Pancreas (tissue), 10 donors: Measurements from ENCODE around the gene ING1. TPM values are rescaled to one million over a fixed set of nuclear protein-coding genes. Genes with fewer than 3 reads are reported as not detected.

Experiments
- ATAC-seq, 4 donors: fragments of 200-7000 bp; cut with Tn5 transposase; one replicate each; pipeline versions ENCODE4 v1.8.0 to v1.9.1; 2020; ENCODE audit warnings: mild to moderate bottlenecking in 4 of 4, moderate library complexity in 4 of 4
- DNase-seq, 6 donors: peaks; one replicate each; pipeline ENCODE4 v3.0.0-alpha.2; 2020
- FAIRE-seq: peaks from 2 replicates; lab custom pipeline; 2012; peaks lifted over from hg19 to GRCh38; lab: Jason Lieb, UNC
- H3K27ac ChIP-seq, 4 donors: fragments of 200-600 bp; sonication (generic); 1 replicate in 3 of 4; 2 replicates in 1 of 4; pipeline versions ENCODE4 v1.5.0 to v1.8.0; 2020
- H3K27me3 ChIP-seq, 4 donors: fragments of 200-600 bp; one replicate each; pipeline ENCODE4 v1.8.0; 2021
- H3K36me3 ChIP-seq, 3 donors: fragments of 200-600 bp; sonication (generic) in 1 of 3; one replicate each; pipeline versions ENCODE4 v1.5.0 to v1.8.0; 2020 to 2021
- H3K4me1 ChIP-seq, 3 donors: fragments of 200-600 bp; one replicate each; pipeline ENCODE4 v1.8.0; 2021
- H3K4me3 ChIP-seq, 4 donors: fragments of 200-600 bp; sonication (generic) in 2 of 4; one replicate each; pipeline versions ENCODE4 v1.5.0 to v1.8.0; 2020 to 2021
- H3K9me3 ChIP-seq, 4 donors: fragments of 200-600 bp; one replicate each; pipeline ENCODE4 v1.8.0; 2021
- CTCF ChIP-seq, 4 donors: fragments of 200-600 bp; sonication (generic) in 3 of 4; IDR thresholded peaks; one replicate each; pipeline versions ENCODE4 v1.5.0 to v1.8.0; 2021; ENCODE audit warnings: antibody characterized with exemption in 4 of 4
- WGBS, 2 donors: extraction: QIAGEN DNeasy Blood & Tissue Kit; methylation state at CpG; one replicate each; pipeline ENCODE4 v1.1.7; 2013; 5-methylcytosine and 5-hydroxymethylcytosine counted together
- intact Hi-C, 3 donors: fragments of 100-400 bp; cut with DNase I; formaldehyde crosslinking; loops; one replicate each; pipeline versions ENCODE4 v1.11.1 to v1.14.2; 2022
- polyA plus RNA-seq, 2 donors: library from polyadenylated mRNA; stranded (reverse); fragments of 200-250 nt; gene quantifications; one replicate each; pipeline ENCODE4 v1.2.3, GENCODE V29; 2013
- total RNA-seq, 6 donors: library from RNA; stranded (reverse); fragmentation: NEBNext Ultra II Directional in 4 of 6; extraction: Animal tissue kit (Norgen Biotek cat#: 25700) in 4 of 6; gene quantifications; one replicate each; pipeline versions ENCODE4 v1.2.1 to v1.2.4, GENCODE V29; 2021 to 2023
- donor health status: healthy with polysubstance abuse.
- donor health status: DM: no; HTN: no; CAD: no; lungs with moderate emphysema.
- donor health status: DM: no; HTN: no; CAD: no.
- donor health status: control.
- donor health status: control.
- donor health status: Bipolar disorder and iron deficiency.
- donor health status: DM: yes; HTN: yes; CAD: no.
- donor health status: DM: no; HTN: no; CAD: no.
- donor health status: DM: no; HTN: no; CAD: no.
- donor health status: DM: yes; HTN: yes; CAD: no.

Gene ING1
- total and polyA plus RNA-seq, 8 donors = 4.0 to 7.7 (median 5.3) TPM

- WGBS, 2 donors = 69 to 72% methylated on average over 3 of the region's 3 CpGs
- no peaks in the 10 kb centered on the region for H3K9me3 ChIP-seq
- FAIRE-seq (no peak), DNase-seq (no peak), ATAC-seq (no peak)
- H3K27ac ChIP-seq = no peak overlapping the region
- no peaks in the 10 kb centered on the region for H3K27me3 ChIP-seq
- no peak for TF ChIP-seq CTCF (IDR thresholded peaks at IDR 0.05)
- no peaks in the 10 kb centered on the region for H3K36me3 ChIP-seq
- intact Hi-C loops = no loop called here
- no peaks in the 10 kb centered on the region for H3K4me1 ChIP-seq
- no peak overlapping the region for H3K4me3 ChIP-seq
Observed at GRCh38 chr13:110756219-110756631, 42.7 kb downstream of the ING1 start.

DNA sequence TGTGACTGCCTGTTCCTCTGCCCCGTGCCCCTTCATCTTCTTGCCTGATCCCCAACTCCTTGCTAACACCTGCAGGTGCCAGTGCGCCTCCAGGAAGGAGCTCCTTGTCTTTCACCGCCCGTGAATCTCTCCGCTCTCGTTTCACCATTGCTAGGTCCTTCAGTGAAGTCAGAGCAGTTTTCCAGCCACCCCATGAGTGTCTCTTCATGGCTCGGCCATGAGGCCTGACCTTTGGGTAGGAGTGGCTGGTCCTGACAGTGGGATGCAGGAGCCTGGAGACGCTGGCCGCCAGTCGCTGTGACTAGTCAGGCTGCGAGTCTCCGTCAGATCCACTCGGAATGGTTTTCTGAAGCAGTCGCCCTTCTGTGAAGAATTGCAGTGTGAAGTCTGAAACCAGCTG, 43.8 kb downstream of the ING1 start:
- TF ChIP-seq CTCF (IDR thresholded peaks at IDR 0.05) = no peak
- no peak for ATAC-seq
- WGBS, 2 donors = 80 to 89% methylated on average over 14 of the region's 14 CpGs
- Histone ChIP-seq H3K4me1 (no peaks in the 10 kb centered on the region), H3K9me3 (no peaks in the 10 kb centered on the region), H3K4me3 (no peak overlapping the region), H3K36me3 (no peaks in the 10 kb centered on the region), H3K27ac (no peak overlapping the region), H3K27me3 (no peaks in the 10 kb centered on the region)
- intact Hi-C loops = no loop called here
- no peak for DNase-seq
- FAIRE-seq = no peak

GRCh38 chr13:110758195-110758805, 44.8 kb downstream of the ING1 start:
- no peak overlapping the region for H3K4me3 ChIP-seq
- H3K4me1 ChIP-seq = no peaks in the 10 kb centered on the region
- H3K27me3 ChIP-seq = no peaks in the 10 kb centered on the region
- WGBS, 2 donors = 48 to 56% methylated on average over 4 of the region's 4 CpGs
- intact Hi-C loops = no loop called here
- ATAC-seq (peak in 2 of 4 donors; percentile 31 to 44), FAIRE-seq (no peak), DNase-seq (peak in 2 of 6 donors; percentile 23 to 29)
- no peak for TF ChIP-seq CTCF (IDR thresholded peaks at IDR 0.05)
- H3K27ac ChIP-seq = no peak overlapping the region
- H3K36me3 ChIP-seq = no peaks in the 10 kb centered on the region
- no peaks in the 10 kb centered on the region for H3K9me3 ChIP-seq

GRCh38 chr13:110759710-110760109, 46.2 kb downstream of the ING1 start:
- no peak for ATAC-seq
- H3K27me3 ChIP-seq = no peaks in the 10 kb centered on the region
- intact Hi-C loops = no loop called here
- H3K27ac ChIP-seq = no peak overlapping the region
- no peak overlapping the region for H3K4me3 ChIP-seq
- no peak for DNase-seq
- no peaks in the 10 kb centered on the region for H3K4me1 ChIP-seq
- TF ChIP-seq CTCF (IDR thresholded peaks at IDR 0.05) = no peak
- WGBS, 2 donors = 76 to 86% methylated on average over 4 of the region's 4 CpGs
- no peaks in the 10 kb centered on the region for H3K36me3 ChIP-seq
- H3K9me3 ChIP-seq = no peaks in the 10 kb centered on the region
- no peak for FAIRE-seq

DNA sequence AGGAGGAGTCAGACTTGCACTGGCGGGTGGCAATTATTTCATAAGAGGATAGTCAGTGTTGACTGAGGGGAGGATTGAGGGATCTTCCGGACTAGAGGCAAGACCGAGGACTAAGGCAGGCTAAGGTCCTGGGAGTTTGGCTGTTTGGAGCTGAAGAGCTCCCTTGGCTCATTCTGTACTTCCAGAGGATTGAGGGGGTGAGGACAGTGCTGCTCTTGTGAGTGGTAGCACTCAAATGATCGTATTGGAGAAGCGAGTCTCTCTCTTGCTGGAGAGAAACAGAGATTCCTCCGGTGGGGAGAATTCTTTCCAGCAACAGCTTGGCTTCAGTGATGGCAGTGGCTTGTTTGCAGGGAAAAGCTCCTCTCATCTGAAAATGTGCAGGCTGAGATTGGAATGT, 47.1 kb downstream of the ING1 start:
- TF ChIP-seq CTCF (IDR thresholded peaks at IDR 0.05) = no peak
- FAIRE-seq (no peak), DNase-seq (no peak), ATAC-seq (no peak)
- no peaks in the 10 kb centered on the region for H3K4me1 ChIP-seq
- WGBS, 2 donors = 82 to 84% methylated on average over 6 of the region's 6 CpGs
- H3K36me3 ChIP-seq = no peaks in the 10 kb centered on the region
- H3K9me3 ChIP-seq = no peaks in the 10 kb centered on the region
- H3K4me3 ChIP-seq = no peak overlapping the region
- intact Hi-C loops = no loop called here
- H3K27me3 ChIP-seq = no peaks in the 10 kb centered on the region
- no peak overlapping the region for H3K27ac ChIP-seq
